Naive B cell (primary cell): ENCODE results near the gene LDB2. TPM values are rescaled to one million over a fixed set of nuclear protein-coding genes. Genes with fewer than 3 reads are reported as not detected.

ENCODE experiments used
- ATAC-seq, 2 donors: fragments of 150-1000 bp; cut with Tn5 transposase; 2 replicates each; pipeline ENCODE4 v1.10.0; 2021; ENCODE audit warnings: low read depth in 2 of 2, mild to moderate bottlenecking in 2 of 2, moderate library complexity in 2 of 2
- DNase-seq: peaks from one replicate; pipeline ENCODE4 v3.0.0; 2022
- H3K27ac Mint-ChIP-seq, 6 donors: one replicate each; pipeline ENCODE4 v1.8.0; 2020 to 2022; ENCODE audit warnings: mild to moderate bottlenecking in 6 of 6, mixed read lengths in 6 of 6, moderate library complexity in 5 of 6, inconsistent platforms in 2 of 6
- H3K27me3 Mint-ChIP-seq, 3 donors: one replicate each; pipeline ENCODE4 v1.8.0; 2021 to 2022; ENCODE audit warnings: mixed read lengths in 3 of 3, mild to moderate bottlenecking in 1 of 3
- H3K36me3 Mint-ChIP-seq, 2 donors: one replicate each; pipeline ENCODE4 v1.8.0; 2020 to 2022; ENCODE audit warnings: mixed read lengths in 2 of 2, inconsistent platforms in 1 of 2, mild to moderate bottlenecking in 1 of 2
- H3K4me1 Mint-ChIP-seq, 3 donors: one replicate each; pipeline ENCODE4 v1.8.0; 2020 to 2022; ENCODE audit warnings: mixed read lengths in 3 of 3, inconsistent platforms in 1 of 3, mild to moderate bottlenecking in 1 of 3, moderate library complexity in 1 of 3
- H3K4me3 Mint-ChIP-seq, 8 donors: one replicate each; pipeline ENCODE4 v1.8.0; 2020 to 2022; ENCODE audit warnings: mild to moderate bottlenecking in 8 of 8, mixed read lengths in 8 of 8, moderate library complexity in 8 of 8, inconsistent platforms in 2 of 8
- H3K9me3 Mint-ChIP-seq, 7 donors: one replicate each; pipeline ENCODE4 v1.8.0; 2020 to 2022; ENCODE audit warnings: mixed read lengths in 7 of 7, mild to moderate bottlenecking in 5 of 7, inconsistent platforms in 2 of 7, moderate library complexity in 1 of 7
- polyA plus RNA-seq, 6 donors: library from polyadenylated mRNA; unstranded; fragments of 300-500 nt; fragmentation: Illumina TruSeq; gene quantifications; one replicate each; pipeline ENCODE4 v1.2.3, GENCODE V29; 2021; ENCODE audit warnings: low read depth in 6 of 6

The LDB2 gene
- polyA plus RNA-seq, 6 donors from 2014 or later = not detected

DNA sequence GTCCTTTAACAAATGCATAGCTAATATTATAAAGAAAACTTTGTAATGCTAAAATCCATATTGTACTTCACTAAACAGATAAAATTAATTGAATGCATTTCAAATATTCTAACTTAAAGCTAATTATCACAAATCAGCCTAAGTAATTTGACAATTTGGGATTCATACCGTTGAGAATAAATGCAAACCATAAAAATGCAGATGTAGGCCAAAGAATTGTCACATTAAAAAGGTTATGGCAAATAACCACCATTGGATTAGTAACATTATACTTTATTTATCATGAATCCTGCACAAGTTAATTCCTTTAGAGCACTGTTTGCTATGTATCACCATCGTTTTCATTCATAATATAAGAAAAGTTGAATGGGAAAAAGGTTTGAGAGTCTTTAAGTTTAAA lies 301.0 kb downstream of the LDB2 start:
- H3K36me3 Mint-ChIP-seq = no peaks in the 10 kb centered on the region
- no peaks in the 10 kb centered on the region for H3K9me3 Mint-ChIP-seq
- H3K27ac Mint-ChIP-seq = no peak overlapping the region
- ATAC-seq (no peak), DNase-seq (no peak)
- no peaks in the 10 kb centered on the region for H3K27me3 Mint-ChIP-seq
- H3K4me1 Mint-ChIP-seq = no peaks in the 10 kb centered on the region
- no peak overlapping the region for H3K4me3 Mint-ChIP-seq

DNA sequence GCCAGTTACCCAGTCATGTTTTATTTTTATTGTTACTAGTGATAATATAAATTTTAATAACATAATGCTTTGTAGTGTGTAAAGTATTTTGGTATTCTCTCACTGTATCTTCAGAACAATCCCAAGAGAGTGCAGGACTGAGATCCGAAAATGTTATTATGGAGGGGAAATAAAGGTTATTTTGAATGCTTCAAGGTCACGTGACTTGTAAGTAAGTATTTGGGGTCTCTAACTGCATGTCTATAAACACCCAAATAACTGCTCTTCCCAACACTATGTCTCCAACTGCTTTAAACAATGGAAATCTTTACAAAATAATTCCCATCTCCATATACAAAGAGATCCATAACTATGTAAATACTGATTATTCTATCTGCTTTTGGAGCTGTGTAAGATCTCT lies 302.2 kb downstream of the LDB2 start:
- Mint-ChIP-seq H3K4me1 (no peaks in the 10 kb centered on the region), H3K27me3 (no peaks in the 10 kb centered on the region), H3K4me3 (no peak overlapping the region), H3K9me3 (no peaks in the 10 kb centered on the region), H3K36me3 (no peaks in the 10 kb centered on the region), H3K27ac (no peak overlapping the region)
- DNase-seq (no peak), ATAC-seq (no peak)

GRCh38 chr4:16594128-16594527 lies 304.3 kb downstream of the LDB2 start:
- Mint-ChIP-seq H3K9me3 (no peaks in the 10 kb centered on the region), H3K27me3 (no peaks in the 10 kb centered on the region), H3K4me1 (no peaks in the 10 kb centered on the region), H3K4me3 (no peak overlapping the region), H3K36me3 (no peaks in the 10 kb centered on the region), H3K27ac (no peak overlapping the region)
- no peak for ATAC-seq
- DNase-seq = no peak

- no peak overlapping the region for H3K4me3 Mint-ChIP-seq
- no peak for ATAC-seq
- no peak for DNase-seq
Measured at GRCh38 chr4:16593386-16593785, 305.1 kb downstream of the LDB2 start.

DNA sequence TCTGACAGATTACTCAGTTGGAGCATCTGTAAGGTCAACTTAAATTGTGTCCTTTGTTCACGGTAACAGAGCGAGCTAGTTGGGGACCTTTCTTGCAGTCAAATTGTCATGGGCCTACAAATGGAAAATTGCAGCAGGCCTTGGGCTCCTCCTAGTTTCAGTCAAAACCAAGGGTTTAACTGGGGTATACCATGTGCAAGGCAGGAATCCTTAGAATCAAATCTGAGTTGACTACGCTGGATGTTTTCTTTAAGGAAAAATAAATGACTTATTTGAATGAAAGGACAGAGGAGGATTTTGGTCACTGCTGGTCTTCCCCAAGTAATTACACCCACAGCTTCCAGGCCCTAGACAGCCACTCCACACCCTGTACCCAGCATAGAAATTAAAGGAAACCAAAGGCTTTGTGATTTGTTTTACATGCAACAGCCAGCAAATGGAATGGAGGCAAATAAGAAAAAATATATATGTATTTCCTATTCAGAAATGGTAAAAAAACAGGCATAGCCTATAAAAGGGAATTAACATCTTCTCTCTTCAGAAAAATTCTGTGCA lies 307.1 kb downstream of the LDB2 start:
- Mint-ChIP-seq H3K9me3 (peaks cover 0 to 6% (median 0%) of the 10 kb centered on the region in 7 donors), H3K4me1 (no peaks in the 10 kb centered on the region), H3K27me3 (no peaks in the 10 kb centered on the region), H3K36me3 (no peaks in the 10 kb centered on the region), H3K4me3 (no peak overlapping the region), H3K27ac (no peak overlapping the region)
- DNase-seq = no peak
- no peak for ATAC-seq

More at GRCh38 chr4:16593386-16593785, 305.1 kb downstream of the LDB2 start:
- Mint-ChIP-seq H3K36me3 (no peaks in the 10 kb centered on the region), H3K27ac (no peak overlapping the region), H3K9me3 (no peaks in the 10 kb centered on the region), H3K4me1 (no peaks in the 10 kb centered on the region), H3K27me3 (no peaks in the 10 kb centered on the region)

DNA sequence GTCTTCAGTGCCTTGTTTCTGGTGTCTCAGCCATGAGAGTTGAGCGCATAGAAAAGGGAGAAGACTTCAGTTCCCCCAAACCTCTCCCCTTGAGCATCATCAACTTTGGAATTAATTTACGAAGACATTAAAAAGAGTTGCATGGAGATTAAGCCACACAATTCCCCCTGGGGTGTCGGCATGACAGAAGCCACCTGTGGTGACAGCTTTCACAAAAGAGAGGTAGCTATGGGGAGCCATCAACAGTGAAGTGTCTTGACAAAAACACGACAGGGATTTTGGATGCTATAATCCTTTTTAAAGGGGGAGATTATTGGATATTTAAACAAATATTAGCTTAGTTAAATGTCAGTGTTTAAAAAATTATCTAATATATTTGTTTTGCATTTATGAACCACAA lies 307.6 kb downstream of the LDB2 start:
- Mint-ChIP-seq H3K9me3 (peaks cover 0 to 6% (median 0%) of the 10 kb centered on the region in 7 donors), H3K4me3 (no peak overlapping the region), H3K27ac (no peak overlapping the region), H3K27me3 (no peaks in the 10 kb centered on the region), H3K36me3 (no peaks in the 10 kb centered on the region), H3K4me1 (no peaks in the 10 kb centered on the region)
- no peak for ATAC-seq
- DNase-seq = no peak

DNA sequence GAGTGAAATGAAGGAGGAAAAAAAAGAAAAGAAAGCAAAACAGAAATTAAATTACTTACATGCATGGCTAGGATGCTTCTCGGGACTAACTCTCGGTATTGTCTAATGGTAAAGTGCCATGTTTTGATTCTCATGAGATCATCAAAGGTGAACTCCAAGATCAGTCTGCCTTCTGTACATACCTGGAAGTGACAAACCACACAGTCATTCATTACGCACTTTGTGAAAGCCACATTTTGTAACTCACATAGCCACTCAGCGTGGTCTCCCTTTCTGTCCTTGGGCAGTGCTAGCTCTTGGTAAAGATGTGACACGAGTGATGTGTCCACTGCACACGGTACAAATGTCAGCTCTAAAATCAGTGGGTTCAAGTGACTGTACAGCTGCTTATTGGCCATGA lies 309.8 kb downstream of the LDB2 start:
- Mint-ChIP-seq H3K27ac (no peak overlapping the region), H3K36me3 (no peaks in the 10 kb centered on the region), H3K9me3 (peaks cover 0 to 6% (median 0%) of the 10 kb centered on the region in 7 donors), H3K4me3 (no peak overlapping the region), H3K4me1 (no peaks in the 10 kb centered on the region), H3K27me3 (no peaks in the 10 kb centered on the region)
- DNase-seq (no peak), ATAC-seq (no peak)

DNA sequence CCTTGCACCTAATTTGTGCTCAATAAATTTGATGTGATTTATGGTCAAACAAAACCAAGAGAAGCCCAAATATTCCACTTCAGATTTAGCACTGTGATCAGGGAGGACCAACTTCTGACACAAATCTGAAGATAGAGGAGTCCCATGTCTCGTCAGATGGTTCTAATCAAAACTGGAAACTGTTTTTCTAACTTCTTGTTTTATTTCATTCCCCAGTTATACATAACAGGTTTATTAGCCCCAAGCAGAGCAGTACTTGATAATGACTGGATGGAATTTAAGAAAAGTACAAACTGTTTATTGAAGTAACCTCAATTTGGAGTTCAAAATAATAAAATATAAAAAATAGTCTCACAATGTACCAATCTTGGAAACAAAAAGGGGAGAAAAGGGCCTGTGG lies 310.3 kb downstream of the LDB2 start:
- no peak for DNase-seq
- no peak for ATAC-seq
- Mint-ChIP-seq H3K36me3 (no peaks in the 10 kb centered on the region), H3K4me3 (no peak overlapping the region), H3K27ac (no peak overlapping the region), H3K9me3 (peaks cover 0 to 6% (median 0%) of the 10 kb centered on the region in 7 donors), H3K27me3 (no peaks in the 10 kb centered on the region), H3K4me1 (no peaks in the 10 kb centered on the region)

DNA sequence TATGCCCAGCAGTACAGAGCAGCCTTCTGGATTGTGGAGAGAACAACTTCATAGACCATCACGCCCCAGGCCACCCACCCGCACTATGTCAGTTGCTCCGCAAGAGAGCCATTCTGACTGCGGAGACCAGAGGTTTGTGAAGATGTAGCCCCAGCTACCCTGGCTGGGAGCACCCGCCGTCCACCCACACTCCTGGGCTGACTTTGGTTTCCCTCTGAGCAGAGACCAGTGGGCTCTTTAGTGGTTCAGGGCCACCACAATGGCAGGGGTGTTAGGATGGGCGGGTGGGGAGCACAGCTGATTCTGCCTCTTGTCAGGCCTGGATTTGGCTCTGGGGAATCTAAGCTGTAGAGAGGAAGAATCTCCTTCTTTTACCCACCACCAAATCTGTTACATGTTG lies 313.4 kb downstream of the LDB2 start:
- no peaks in the 10 kb centered on the region for H3K36me3 Mint-ChIP-seq

GRCh38 chr4:16583764-16584163 lies 314.7 kb downstream of the LDB2 start:
- no peak for DNase-seq
- H3K27ac Mint-ChIP-seq = no peak overlapping the region
- H3K9me3 Mint-ChIP-seq = peaks cover 0 to 12% (median 3%) of the 10 kb centered on the region in 7 donors
- no peaks in the 10 kb centered on the region for H3K36me3 Mint-ChIP-seq
- H3K4me3 Mint-ChIP-seq = no peak overlapping the region
- H3K27me3 Mint-ChIP-seq = no peaks in the 10 kb centered on the region
- ATAC-seq = no peak
- no peaks in the 10 kb centered on the region for H3K4me1 Mint-ChIP-seq

More for the DNA sequence above, 313.4 kb downstream of the LDB2 start:
- Mint-ChIP-seq H3K4me3 (no peak overlapping the region), H3K4me1 (no peaks in the 10 kb centered on the region), H3K27me3 (no peaks in the 10 kb centered on the region), H3K9me3 (peaks cover 0 to 8% (median 2%) of the 10 kb centered on the region in 7 donors), H3K27ac (no peak overlapping the region)
- ATAC-seq (no peak), DNase-seq (no peak)

DNA sequence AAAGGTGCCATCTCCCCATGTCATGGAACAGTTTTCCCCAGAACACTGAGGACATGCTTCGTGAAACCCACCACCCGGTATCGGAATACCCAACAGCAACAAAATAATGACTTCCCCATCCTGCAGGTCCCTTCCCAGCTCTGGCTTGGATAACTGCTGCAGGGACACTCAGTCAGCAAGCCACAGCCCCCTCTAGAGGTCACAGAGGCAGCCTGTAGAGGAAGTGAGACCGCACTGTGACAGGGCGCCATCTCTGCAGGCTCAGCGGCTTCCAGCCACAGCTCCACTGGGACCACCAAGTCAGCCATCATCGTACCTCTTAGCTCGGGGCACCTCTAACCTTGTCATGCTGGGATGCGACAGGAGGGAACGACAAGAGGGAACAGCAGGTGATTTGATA lies 315.9 kb downstream of the LDB2 start:
- no peaks in the 10 kb centered on the region for H3K27me3 Mint-ChIP-seq
- DNase-seq (peak; percentile 0), ATAC-seq (no peak)
- H3K27ac Mint-ChIP-seq = no peak overlapping the region
- peaks cover 0 to 12% (median 4%) of the 10 kb centered on the region in 7 donors for H3K9me3 Mint-ChIP-seq
- H3K36me3 Mint-ChIP-seq = no peaks in the 10 kb centered on the region
- no peak overlapping the region for H3K4me3 Mint-ChIP-seq
- no peaks in the 10 kb centered on the region for H3K4me1 Mint-ChIP-seq

DNA sequence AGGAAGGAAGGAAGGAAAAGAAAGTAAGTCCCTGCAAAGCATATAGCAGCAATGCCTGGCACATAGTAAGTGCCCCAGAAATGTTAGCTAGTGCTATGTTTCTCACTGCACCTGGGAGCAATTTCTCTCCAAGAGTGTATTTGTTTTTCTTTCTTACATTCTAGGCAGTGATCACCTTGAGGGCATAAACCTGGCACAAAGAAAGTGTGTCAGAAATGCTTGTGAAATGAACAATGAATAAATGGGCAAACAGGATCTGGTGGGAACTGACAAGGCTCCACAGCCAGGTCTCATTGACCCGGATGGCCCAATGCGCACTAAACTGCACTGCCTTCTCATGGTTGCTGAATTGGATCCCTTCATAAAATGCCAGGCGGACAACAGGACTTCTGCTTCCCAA lies 316.4 kb downstream of the LDB2 start:
- Mint-ChIP-seq H3K4me1 (no peaks in the 10 kb centered on the region), H3K4me3 (no peak overlapping the region), H3K27me3 (no peaks in the 10 kb centered on the region), H3K27ac (no peak overlapping the region), H3K36me3 (no peaks in the 10 kb centered on the region), H3K9me3 (peaks cover 0 to 9% (median 4%) of the 10 kb centered on the region in 7 donors)
- ATAC-seq (no peak), DNase-seq (no peak)

GRCh38 chr4:16581117-16581516 lies 317.3 kb downstream of the LDB2 start:
- peaks cover 0 to 2% (median 0%) of the 10 kb centered on the region in 3 donors for H3K27me3 Mint-ChIP-seq
- no peak for DNase-seq
- no peak overlapping the region for H3K4me3 Mint-ChIP-seq
- H3K27ac Mint-ChIP-seq = no peak overlapping the region
- no peaks in the 10 kb centered on the region for H3K36me3 Mint-ChIP-seq
- no peaks in the 10 kb centered on the region for H3K4me1 Mint-ChIP-seq
- ATAC-seq = no peak
- H3K9me3 Mint-ChIP-seq = peaks cover 0 to 9% (median 4%) of the 10 kb centered on the region in 7 donors

- no peak for DNase-seq
- no peak for ATAC-seq
- no peaks in the 10 kb centered on the region for H3K4me1 Mint-ChIP-seq
- H3K9me3 Mint-ChIP-seq = peaks cover 0 to 9% (median 4%) of the 10 kb centered on the region in 7 donors
- H3K4me3 Mint-ChIP-seq = no peak overlapping the region
- peaks cover 0 to 6% (median 0%) of the 10 kb centered on the region in 3 donors for H3K27me3 Mint-ChIP-seq
- no peaks in the 10 kb centered on the region for H3K36me3 Mint-ChIP-seq
- no peak overlapping the region for H3K27ac Mint-ChIP-seq
Measured at GRCh38 chr4:16580514-16580913, 317.9 kb downstream of the LDB2 start.

DNA sequence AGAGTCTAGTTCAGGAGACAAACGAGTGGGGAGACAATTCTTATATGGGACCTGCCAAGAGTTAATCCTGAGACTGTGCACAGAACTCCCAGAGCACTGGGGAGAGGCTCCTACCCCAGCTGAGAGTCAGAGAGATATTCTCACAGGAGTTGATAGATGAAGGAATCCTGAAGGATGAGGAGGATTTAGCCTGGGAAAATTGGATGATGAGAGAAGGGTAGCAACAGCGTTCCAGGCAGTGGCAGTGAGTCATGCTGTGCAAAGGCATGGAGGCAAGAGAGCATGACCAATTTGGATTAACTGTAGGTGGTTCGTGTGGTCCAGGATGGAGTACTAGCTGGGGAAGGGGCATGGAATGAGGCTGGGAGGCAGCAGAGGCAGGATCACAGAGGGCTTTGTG lies 318.6 kb downstream of the LDB2 start:
- Mint-ChIP-seq H3K27me3 (peaks cover 0 to 6% (median 0%) of the 10 kb centered on the region in 3 donors), H3K27ac (peak overlapping the region in 1 of 6 donors; percentile 1), H3K36me3 (no peaks in the 10 kb centered on the region), H3K4me1 (no peaks in the 10 kb centered on the region), H3K4me3 (no peak overlapping the region), H3K9me3 (peaks cover 0 to 9% (median 4%) of the 10 kb centered on the region in 7 donors)
- DNase-seq = no peak
- ATAC-seq = no peak
